GM19099 (cell line): Measurements from ENCODE around the gene INKA2.

Source experiments
- POLR2A ChIP-seq: IDR thresholded peaks from 3 replicates; pipeline ENCODE4 v1.6.1; 2011; ENCODE audit warnings: low read depth; ENCODE audit not compliant: insufficient read length; ENCODE audit errors: extremely low read depth

The INKA2 gene

GRCh38 chr1:111723871-111724270 is 15.3 kb downstream of the INKA2 start:
- no peak for TF ChIP-seq POLR2A

- no peak for TF ChIP-seq POLR2A
Measured at GRCh38 chr1:111723091-111723806, 15.9 kb downstream of the INKA2 start.

GRCh38 chr1:111720977-111721786 is 18.0 kb downstream of the INKA2 start:
- no peak for TF ChIP-seq POLR2A

- TF ChIP-seq POLR2A = no peak
Measured at GRCh38 chr1:111720274-111720976, 18.8 kb downstream of the INKA2 start.

GRCh38 chr1:111719674-111720132 is 19.5 kb downstream of the INKA2 start:
- TF ChIP-seq POLR2A = no peak

- no peak for TF ChIP-seq POLR2A
Measured at GRCh38 chr1:111719135-111719534, 20.1 kb downstream of the INKA2 start.

GRCh38 chr1:111717450-111717849 is 21.7 kb downstream of the INKA2 start:
- no peak for TF ChIP-seq POLR2A

DNA sequence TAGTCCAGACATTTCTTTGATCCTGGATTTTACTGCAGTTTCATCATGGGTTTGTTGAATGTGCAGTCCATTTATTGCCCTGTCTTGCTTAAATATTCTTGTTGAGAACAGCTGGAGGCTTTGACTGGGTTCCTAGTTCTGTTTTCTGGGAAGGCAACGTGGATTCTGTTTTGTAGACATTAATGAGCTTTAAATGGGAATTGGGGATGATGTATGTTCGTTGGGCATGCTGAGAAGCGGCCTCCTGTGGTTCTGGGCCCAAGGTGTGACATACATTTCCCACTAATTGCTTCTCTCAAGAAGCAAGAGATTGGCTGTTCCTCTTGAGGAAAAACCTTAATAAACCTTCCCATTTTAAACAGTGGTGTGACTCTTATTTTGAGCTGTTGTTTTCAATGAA is 22.9 kb downstream of the INKA2 start:
- no peak for TF ChIP-seq POLR2A

DNA sequence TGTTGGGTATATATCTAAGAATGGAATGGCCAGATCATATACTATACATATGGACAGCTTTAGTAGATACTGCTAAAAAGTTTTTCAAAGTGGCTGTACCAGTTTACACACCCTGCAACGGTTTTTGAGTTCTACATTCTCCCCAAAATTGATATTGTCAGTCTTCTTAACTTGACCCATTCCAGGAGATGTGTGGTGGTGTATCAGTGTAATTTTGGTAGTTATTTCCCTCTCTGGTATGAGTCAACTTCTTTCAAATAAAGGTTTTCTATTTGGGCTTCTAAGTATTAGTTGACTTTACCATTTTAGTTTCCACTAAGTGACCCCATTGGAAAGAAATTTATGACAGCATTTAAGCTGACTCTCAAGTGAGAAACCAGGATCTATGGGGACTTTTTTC is 29.2 kb downstream of the INKA2 start:
- no peak for TF ChIP-seq POLR2A

GRCh38 chr1:111707906-111708305 is 31.3 kb downstream of the INKA2 start:
- no peak for TF ChIP-seq POLR2A

DNA sequence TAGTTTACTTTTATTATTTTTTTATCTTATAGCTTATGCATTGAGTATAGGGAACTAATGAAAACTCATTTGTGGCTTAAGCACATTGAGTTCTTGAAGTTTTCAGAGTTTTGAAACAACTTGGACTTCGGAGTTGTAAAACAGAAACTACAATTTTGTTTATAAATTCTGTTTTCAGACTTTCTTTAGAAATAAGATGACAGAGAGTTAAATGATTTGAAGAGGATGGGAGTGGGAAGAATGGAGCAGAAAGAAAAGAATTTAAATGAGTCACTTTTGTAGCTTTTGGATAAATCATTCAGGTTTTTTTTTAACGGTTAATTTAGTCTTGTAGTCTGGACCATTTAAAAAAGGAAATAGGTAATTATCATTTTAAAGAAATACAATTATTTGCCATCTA is 32.3 kb downstream of the INKA2 start:
- TF ChIP-seq POLR2A = no peak

GRCh38 chr1:111705841-111706240 is 33.4 kb downstream of the INKA2 start:
- TF ChIP-seq POLR2A = no peak

DNA sequence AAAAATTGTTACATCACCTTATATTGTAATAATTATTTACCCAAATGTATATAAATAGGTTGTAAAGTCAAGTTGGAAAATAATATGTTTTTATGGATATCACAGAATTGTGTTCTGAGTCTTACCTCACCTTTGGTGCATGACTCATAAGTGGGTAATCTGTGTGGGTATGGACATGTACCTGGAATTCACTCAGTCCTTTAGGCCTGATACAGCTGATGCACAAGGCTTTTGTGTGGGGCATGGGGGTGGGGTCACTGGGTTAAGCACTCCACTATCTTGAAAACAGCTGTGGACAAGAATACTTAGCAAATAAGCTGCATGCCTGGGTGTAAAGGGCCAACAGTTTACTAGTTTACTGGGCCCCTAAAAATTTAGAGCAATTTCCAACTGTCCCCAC is 34.4 kb downstream of the INKA2 start:
- no peak for TF ChIP-seq POLR2A

GRCh38 chr1:111704240-111704639 is 35.0 kb downstream of the INKA2 start:
- TF ChIP-seq POLR2A = no peak

- no peak for TF ChIP-seq POLR2A
Measured at GRCh38 chr1:111702504-111703050, 36.6 kb downstream of the INKA2 start.
